Pons (tissue), 1 donor: ENCODE data around the gene MLANA.
A peak's percentile ranks its signal among the peaks of the same experiment; 100 is the strongest.

ENCODE experiments used
- DNase-seq: peaks from one replicate; pipeline ENCODE4 v3.0.0-alpha.2; 2016; ENCODE audit warnings: low spot score

Gene MLANA

DNA sequence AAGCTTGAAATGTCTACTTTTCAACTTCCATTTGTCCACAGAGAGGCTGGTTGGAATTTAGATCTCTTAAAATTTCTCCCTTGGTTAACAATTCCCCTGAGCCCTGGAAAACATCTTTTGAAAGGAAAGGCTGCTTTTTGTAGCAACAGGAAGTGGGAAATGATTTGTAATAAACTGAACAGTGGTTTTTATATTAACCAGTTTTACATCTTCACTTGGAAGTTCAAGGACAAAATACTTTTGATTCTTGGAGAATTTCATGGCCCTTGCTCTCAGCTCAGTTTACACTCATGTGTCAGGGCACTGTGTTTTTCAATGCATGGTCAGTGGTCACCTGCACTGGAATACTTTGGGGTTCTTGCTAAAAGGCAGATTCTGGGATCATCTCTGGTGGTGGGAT is 9.9 kb downstream of the MLANA start:
- DNase-seq: no peak

DNA sequence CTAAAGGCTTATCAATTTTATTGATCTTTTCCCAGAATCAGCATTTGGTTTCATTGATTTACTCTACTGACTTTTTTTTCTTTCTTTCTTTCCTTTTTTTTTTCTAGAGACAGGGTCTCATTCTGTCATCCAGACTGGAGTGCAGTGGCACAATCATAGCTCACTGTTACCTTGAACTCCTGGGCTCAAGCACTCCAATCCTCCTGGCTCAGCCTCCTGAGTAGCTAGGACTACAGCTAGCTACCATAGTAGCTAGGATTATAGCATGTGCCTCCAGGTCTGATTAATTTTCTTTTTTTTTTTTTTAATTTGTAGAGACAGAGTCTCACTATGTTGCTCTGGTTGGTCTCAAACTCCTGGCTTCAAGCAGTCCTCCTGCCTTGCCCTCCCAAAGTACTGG is 11.7 kb downstream of the MLANA start:
- no peak for DNase-seq

- DNase-seq: peak; percentile 35
Observed at GRCh38 chr9:5908918-5909317, 18.2 kb downstream of the MLANA start.

DNA sequence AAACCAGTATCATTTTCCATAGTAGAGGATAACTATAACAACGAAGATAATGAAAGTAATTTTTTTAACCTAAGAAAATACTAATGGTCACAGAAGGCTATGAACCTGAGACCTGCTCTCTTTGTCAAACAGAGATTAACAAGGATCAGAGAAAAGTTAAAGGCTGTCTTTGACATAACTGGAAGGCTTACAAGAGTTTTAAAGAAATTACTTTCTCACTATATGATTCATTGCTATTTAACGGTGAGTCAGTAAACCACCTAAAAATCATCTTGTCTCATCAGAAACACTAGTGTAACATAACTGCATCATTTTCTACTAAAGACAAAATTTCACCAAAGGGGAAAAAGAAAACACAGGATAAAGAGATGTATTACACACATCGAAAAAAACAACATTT is 19.3 kb downstream of the MLANA start:
- no peak for DNase-seq

GRCh38 chr9:5910413-5911057 is 19.8 kb downstream of the MLANA start:
- DNase-seq: no peak

DNA sequence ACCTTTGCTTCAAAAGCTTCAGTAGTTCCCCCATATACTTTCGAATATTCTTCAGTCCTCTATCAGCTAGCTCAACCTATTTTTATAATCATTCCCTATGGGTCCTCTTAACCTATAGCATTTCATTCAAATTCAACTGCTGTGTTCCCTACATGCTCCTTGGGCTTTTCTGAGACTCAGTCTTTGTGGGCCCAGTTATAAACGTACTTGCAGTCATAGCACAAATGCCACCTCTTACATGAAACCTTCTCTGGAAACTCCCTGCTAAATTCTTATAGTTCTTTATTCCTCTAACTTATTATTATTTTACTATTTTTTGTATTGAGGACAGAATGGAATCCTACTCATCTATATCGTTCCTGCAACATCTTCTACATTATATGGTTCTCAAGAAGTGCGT is 24.7 kb downstream of the MLANA start:
- DNase-seq: no peak

DNA sequence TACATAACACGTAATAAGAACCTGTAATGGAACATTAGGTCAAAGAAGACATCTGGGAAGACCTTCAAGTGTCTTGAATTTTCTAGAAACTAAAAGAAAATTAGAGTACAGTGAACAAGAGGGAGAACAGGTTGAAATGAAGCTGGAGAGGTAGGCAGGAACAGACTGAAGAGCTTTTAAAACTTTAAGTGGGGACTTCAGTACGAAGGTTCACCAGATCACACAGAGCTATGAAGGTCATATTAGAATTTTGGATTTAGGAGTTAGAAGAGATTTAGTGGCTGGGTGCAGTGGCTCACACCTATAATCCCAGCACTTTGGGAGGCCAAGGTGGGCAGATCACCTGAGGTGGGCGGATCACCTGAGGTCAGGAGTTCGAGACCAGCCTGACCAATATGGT is 26.6 kb downstream of the MLANA start:
- no peak for DNase-seq

GRCh38 chr9:5917888-5918287 is 27.2 kb downstream of the MLANA start:
- no peak for DNase-seq

- no peak for DNase-seq
Observed at GRCh38 chr9:5918460-5918859, 27.8 kb downstream of the MLANA start.

DNA sequence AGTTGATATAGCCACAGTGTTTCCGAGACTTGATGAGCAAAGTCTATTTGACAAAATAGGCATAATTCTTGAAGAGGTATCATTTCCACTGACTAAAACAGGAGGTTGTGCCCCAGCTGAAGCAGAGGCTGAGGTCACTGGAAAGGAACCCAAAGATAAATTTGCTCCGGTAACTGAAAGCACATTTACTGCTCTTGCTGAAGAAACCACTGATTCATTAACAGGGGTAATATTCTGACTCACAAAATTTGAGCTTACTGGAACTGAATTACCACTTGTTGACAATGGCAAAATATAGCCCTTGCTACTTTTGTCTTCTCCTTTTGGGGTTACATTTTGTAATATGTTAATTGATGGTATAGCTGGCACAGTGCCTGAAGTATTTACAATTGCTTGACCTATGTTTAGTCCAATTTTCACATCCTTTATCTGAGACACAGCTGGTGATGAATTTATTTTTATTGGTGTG is 30.2 kb downstream of the MLANA start:
- no peak for DNase-seq

- DNase-seq: no peak
Observed at GRCh38 chr9:5922192-5922591, 31.5 kb downstream of the MLANA start.

DNA sequence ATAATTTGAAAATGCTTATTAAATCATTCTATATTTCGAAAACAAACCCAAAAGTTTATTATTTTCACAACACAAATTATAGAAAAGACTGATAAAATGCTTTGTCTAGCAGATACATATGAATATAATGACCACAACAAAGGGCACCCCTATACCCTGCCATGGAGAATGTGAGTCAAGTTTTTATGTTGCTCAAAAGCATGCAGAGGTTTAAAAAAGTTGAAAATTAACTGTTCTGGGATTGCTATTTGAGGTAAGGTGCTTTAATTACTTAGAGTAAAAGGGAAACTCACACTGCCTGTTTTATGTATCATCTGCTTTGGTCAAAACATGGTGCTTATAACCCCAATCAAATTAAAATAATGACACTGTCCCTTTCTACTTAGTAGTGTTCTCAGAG is 41.0 kb downstream of the MLANA start:
- DNase-seq: no peak

- DNase-seq: no peak
Observed at GRCh38 chr9:5938449-5938848, 47.8 kb downstream of the MLANA start.

- DNase-seq: peak; percentile 86
Observed at GRCh38 chr9:5939530-5939929, 48.8 kb downstream of the MLANA start.

DNA sequence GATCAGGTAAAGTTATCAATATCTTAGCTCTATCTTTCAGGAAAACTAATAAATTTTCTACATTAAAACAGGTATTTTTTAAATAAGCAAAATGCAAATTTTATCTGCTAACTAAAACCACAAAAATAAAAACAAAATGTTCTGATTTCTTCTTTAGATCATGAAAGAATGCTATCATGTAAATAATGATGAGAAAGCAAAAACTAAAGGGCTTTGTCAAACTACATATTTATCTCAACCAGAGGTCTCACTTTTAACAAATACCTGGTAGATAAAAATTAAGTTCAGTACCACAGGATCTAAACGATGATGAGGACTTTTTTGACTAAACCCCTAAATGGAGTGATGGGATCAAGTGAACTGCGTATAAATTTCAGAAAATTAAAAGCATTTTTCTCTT is 50.5 kb downstream of the MLANA start:
- no peak for DNase-seq

DNA sequence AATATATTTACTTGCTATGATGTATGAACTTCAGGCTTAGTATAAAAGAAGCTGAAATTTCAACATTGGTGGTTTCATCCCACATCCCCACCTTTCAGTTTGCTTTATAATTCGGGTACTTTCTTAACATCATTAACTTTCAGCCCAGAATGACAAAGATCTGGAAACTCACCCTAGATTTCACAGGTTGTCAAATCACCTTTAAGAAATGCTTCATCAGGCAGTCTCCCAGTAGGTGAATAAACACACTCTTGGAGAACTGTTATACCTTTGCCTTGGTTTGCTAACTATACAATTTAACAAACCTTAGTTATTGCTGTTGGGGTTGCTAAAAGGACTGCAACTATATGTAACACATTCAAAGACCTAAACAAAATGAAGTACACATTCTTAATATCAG is 54.4 kb downstream of the MLANA start:
- DNase-seq: no peak

DNA sequence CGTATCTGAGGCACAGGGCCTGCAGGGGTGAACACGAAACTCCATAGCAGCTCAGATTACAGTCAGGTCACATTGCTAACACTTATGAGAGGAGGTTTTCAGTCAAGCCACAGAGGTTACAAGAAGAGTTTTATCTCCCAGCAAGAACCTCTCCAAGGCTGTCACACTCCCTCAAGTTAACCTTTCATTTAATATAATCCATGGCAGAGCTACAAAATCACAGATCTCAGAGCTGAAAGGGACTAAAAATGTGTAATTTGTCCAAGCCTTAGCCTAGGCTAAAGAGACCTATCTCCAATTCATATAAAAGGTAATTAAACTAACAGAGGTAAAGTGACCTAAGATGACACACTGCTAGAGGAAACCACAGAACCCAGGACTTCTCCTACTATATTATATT is 57.2 kb downstream of the MLANA start:
- no peak for DNase-seq

DNA sequence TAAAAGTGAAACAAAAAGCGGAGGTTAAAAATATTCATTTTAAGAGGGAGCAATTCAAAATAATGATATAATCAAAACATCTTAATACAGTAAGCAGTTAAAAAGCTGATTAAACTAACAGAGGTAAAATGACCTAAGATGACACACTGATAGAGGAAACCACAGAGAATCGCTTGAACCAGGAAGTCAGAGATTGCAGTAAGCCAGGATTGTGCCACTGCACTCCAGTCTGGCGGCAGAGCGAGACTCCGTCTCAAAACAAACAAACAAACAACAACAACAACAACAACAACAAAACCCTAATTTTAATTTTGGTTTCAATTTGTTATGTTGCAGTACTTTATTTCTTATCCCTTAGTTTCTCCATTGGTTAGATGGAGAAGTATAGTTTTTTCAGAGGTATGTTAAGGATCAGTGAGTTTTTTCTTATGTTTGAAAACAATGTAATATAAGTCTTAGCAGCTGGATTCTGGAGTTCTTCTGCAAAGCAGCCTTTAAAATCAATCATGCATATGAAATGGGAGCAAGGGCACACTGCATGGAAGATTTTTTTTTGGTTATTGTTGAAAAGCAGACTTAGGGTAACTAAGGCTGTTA is 58.5 kb downstream of the MLANA start:
- peak; percentile 12 for DNase-seq

DNA sequence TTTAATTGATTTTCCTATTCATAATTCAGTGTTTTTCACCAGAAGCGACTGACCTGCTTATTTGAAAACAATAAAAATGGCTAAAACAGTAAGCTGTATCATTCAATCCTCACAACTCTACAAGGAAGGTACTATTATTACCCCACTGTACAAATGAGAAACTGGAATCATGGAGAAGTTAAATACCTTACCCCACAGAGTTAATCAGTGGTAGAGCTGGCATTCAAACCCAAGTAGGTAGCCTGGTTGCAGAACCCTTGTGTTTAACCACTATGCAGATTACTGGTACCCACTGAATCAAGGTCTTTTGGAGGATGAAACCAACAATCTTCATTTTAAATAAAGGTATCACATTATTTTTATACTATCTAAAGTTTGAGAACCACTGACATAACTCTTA is 59.6 kb downstream of the MLANA start:
- DNase-seq: no peak

DNA sequence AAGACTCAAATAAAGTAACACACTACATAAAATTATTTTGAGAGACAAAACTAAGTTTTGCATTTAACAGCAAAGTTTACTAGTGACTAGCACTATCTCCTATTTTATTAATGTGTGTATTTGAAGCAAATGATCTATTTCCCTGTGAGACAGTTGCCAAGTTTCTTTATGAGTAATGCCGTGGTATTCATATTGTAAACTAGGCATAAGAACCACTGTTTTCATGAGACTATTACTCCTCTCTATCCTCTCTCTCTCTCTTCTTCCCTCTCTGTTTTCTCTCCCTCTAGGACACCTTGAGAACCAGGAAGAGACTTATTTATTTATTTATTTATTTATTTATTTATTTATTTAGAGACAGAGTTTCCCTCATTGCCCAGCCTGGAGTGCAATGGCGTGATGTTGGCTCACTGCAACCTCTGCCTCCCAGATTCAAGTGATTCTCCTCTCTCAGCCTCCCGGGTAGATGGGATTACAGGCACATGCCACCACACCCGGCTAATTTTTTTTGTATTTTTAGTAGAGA is 61.1 kb downstream of the MLANA start:
- DNase-seq: no peak

DNA sequence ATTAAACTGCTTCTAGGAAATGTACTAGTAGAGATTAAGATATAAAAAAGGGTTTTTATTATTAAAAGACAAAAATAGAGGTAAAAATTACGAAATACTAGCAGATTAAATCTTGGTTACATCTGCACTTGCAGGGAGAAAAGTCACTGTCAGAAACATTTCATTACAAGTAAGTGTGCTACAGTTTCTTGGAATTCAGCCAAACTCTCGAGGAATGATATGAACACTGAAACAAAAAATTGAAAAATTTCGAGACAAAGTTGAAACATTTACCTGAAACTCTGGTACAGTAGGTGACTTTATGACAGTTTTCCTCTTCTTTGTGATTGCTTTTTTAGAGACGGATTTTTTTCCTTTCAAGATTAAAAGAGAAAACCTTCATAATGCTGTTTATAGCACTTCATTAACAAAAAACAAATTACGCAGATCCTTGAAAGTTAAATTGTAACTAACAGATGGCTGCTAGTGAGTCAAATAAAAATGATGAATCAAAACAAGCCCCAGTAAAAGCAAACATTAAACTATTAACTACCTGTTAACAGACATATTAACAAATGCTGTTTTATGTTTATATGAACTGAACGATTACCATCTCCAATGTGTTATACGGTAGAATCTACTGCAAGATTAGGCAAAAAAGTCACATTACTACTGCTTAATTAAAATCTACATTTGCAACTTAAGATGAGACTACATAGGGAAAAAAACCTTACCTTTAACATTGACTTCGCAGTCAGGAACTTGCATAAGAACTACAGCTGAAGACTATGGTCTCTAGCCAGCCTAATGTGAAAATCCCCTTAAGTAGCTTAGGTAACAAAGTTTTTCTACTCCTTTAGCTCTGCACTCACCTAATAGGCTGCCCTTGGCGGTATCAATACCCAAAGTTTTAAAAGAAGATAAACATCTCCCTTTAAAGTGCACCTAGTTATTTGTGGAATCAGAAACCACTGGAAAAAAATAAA is 63.3 kb downstream of the MLANA start:
- DNase-seq: no peak

DNA sequence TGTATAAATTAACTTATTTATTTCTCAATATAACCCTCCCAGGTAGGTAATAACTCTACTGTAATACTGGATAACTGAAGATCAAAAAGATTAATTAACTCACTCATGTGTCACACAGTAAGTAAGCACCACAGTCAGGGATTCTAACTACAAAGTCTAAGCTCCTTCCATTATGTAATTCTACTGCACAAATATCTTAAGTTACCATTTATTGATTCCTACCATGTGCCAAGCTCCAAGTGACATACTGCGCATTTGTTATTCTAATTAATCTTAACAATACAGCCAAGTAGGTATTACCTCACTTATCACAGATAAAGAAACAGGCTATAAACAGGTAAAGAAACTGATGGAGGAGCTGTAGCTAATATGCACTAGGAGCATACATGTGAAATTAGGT is 66.5 kb downstream of the MLANA start:
- DNase-seq: no peak

DNA sequence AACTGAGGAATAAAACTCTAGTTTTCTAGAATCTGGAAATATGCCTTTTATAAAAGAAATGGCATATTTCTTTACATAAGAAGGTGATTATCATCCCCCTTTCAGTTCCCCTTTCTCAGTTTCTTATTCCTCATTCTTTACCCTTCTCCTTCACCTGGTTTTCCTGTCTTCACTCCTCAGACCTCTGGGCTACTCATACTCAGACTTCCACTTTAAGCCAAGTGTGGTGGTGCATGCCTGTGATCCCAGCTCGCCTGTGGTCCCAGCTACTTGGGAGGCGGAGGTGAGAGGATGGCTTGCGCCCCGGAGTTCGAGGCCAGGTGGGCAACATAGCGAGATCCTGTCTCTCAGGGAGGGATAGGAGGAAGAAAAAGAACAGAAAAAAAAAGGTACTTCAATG is 67.6 kb downstream of the MLANA start:
- no peak for DNase-seq
